ENCODE data around the gene DEPP1.

- TF ChIP-seq POLR2A (IDR thresholded peaks at IDR 0.05; ENCODE audit: extremely low read depth, insufficient read length) (no peak), CTCF (IDR thresholded peaks at IDR 0.05; ENCODE audit: low read depth, low read length) (no peak)
These were observed 26.9 kb downstream of the DEPP1 start for GRCh38 chr10:44951576-44952226.
